ENCODE measurements around the gene PCDH15. TPM values are rescaled to one million over a fixed set of nuclear protein-coding genes. Genes with fewer than 3 reads are reported as not detected.

PCDH15 gene
- total RNA-seq, 4 donors from 2014 or later = not detected

DNA sequence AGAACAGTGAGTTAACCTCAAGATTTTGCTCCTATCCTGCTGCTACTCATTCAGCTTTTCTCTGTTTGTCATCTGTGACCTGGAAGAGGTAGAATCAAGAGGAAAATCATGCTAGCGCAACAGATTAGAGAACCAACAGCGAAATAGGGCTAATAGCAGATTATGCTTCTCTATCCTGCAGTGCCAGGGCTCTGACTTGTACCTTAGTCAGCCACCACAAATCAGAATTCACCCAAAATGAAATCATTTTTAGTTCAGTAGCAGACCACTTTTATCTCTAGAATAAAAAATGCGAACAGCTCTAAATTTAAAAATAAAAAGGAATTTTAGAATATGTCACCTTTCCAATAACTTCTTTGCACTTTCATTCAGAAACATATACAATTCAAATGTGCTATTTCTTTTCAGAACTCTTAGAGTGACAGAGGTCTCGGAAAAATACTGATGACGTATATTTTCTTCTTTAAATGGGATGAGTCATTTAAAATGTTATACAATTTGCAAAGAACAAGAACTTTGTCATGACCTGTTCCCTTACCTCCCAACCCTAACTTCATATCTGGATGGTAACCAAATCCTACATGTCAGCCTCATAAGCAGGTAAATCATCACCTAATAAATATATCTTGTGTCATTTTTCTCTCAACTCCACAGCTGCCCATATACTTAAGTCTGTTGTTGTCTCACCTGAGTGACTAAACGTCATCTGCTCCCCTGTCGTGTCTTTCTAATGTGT, 896.4 kb downstream of the PCDH15 start:
- TF ChIP-seq, protein P1, sequence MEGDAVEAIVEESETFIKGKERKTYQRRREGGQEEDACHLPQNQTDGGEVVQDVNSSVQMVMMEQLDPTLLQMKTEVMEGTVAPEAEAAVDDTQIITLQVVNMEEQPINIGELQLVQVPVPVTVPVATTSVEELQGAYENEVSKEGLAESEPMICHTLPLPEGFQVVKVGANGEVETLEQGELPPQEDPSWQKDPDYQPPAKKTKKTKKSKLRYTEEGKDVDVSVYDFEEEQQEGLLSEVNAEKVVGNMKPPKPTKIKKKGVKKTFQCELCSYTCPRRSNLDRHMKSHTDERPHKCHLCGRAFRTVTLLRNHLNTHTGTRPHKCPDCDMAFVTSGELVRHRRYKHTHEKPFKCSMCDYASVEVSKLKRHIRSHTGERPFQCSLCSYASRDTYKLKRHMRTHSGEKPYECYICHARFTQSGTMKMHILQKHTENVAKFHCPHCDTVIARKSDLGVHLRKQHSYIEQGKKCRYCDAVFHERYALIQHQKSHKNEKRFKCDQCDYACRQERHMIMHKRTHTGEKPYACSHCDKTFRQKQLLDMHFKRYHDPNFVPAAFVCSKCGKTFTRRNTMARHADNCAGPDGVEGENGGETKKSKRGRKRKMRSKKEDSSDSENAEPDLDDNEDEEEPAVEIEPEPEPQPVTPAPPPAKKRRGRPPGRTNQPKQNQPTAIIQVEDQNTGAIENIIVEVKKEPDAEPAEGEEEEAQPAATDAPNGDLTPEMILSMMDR (IDR thresholded peaks at IDR 0.05; ENCODE audit: low read depth) = no peak

DNA sequence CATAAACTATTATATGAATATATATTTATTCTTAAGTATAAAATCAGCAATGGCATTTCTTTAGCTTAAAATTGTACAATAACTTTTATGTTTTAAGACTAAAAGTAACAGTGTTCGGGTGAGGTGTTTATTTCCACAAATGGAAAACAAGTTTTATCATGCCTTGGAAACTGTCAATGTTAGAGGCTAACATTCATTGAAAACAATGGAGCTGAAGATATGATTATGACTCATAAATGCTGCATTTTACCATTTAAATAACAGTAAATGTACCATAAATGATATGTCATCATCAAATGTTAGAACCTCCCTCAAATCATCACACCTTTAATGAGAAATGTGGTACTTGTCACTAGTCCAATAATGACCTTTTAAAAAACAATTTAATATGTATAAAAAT, 897.3 kb downstream of the PCDH15 start:
- TF ChIP-seq, protein P1 (IDR thresholded peaks at IDR 0.05; ENCODE audit: low read depth) = no peak

DNA sequence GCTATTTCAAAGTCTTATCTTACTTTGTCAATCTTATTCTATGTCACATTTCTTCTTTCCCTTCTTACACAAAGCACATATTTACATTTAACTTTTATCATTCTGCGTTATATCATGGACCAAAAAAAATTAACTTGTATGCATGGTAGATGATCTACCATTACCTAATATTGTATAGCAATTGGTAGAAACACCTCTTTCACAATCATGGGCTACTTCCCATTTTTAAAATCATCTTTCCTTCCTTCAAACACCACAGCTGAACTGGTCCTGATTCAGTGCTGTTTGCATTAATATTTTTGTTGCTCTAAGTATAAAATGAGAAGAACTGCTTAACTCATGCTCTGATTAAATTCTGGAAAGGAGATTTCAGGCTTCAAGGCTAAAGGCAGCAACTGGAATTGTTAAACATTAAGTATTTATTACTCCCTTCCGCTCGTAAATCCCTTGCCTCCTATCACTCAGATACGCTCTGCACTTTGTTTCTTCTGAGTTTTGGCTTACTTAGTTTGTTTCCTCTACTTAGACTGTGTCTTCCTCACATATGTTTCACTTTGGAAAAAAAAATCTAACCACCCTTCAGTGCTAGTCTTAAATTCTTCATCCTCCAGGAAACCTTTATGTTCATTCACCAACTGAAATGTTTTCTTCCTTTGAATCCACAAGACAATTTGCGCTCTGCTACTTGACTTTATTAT, 901.4 kb downstream of the PCDH15 start:
- TF ChIP-seq, protein P1 (IDR thresholded peaks at IDR 0.05; ENCODE audit: low read depth) = no peak

DNA sequence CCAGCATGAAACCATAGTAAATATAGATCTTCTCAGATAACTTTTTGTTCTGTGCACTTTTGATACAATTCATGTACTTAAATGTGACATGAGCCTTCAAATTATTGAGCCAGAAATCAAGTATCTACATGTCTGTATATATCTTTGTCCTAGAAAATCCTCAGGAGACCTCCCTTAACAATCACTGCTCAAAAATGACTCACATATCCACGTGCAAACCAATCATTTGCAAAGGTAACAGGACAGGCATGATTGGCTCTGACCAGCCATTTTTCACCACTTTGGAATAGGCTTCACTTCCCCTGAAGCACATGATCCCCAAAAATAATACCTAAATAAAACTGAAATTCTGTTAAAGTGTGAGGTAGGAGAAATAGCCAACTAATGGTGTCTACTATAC, 902.5 kb downstream of the PCDH15 start:
- TF ChIP-seq, protein P1 (IDR thresholded peaks at IDR 0.05; ENCODE audit: low read depth) = no peak

DNA sequence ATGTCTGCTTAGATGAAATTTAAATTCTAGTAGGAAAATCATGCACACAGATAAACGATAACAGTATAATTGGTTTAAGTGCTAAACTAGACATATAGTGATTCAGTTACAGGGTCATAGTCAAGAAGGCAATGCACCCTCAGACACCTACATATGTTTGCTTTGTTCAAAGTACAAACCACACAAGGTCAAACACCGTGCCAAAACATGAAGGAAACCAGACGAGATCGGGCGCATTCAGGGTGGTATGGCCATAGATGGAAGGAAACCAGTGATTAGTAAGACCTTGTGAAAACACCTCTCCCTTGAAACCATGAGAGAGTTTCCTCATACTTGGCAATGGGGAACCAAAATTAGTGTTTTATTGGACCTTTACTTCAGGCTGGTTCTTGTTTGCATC, 906.9 kb downstream of the PCDH15 start:
- TF ChIP-seq, protein P1 (IDR thresholded peaks at IDR 0.05; ENCODE audit: low read depth) = no peak

DNA sequence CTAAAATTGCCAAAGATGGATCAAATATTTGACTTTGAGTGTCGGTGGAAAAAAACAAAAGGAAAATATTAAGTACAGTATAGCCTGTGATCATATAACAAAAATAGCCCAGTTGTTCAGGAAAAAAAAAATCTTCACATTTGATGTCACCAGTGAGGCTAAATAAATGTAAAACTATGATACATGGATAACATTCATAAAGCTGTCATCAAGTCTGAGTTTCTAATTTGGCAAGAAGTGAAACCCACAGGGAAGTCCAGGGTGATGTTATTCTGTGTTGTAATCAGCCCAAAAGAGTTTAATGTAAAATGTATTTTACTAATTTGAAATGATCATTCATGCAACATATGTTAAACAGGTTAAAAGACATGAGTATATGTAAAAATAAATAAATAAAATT, 908.0 kb downstream of the PCDH15 start:
- TF ChIP-seq, protein P1 (IDR thresholded peaks at IDR 0.05; ENCODE audit: low read depth) = no peak
